DMS153 (cell line): ENCODE results near the gene PRKCSH.
"Not testable (repeated sequence)": the region's sequence is repeated elsewhere in the genome, so short reads cannot be mapped to it uniquely, and the experiment has no call there.

ENCODE experiments used
- DNase-seq: peaks from one replicate; lab custom pipeline; 2025; lab: John Stamatoyannopoulos, UW

PRKCSH gene

GRCh38 chr19:11420429-11421370, 14.7 kb upstream of the PRKCSH start:
- DNase-seq, result peak; percentile 20

- peak; percentile 36 for DNase-seq
Measured at GRCh38 chr19:11421371-11422098, 13.9 kb upstream of the PRKCSH start.

- peak; percentile 49 for DNase-seq
Measured at GRCh38 chr19:11422163-11423065, 13.0 kb upstream of the PRKCSH start.

GRCh38 chr19:11423164-11423790, 12.2 kb upstream of the PRKCSH start:
- DNase-seq, result no peak

GRCh38 chr19:11423791-11424181, 11.6 kb upstream of the PRKCSH start:
- no peak for DNase-seq

GRCh38 chr19:11425719-11426457, 9.5 kb upstream of the PRKCSH start:
- DNase-seq, result no peak

GRCh38 chr19:11426656-11427055, 8.8 kb upstream of the PRKCSH start:
- no peak for DNase-seq

GRCh38 chr19:11433526-11433925, 1.9 kb upstream of the PRKCSH start:
- DNase-seq, result not testable (repeated sequence)

- no peak for DNase-seq
Measured at GRCh38 chr19:11434703-11435056, 755 bp upstream of the PRKCSH start.

GRCh38 chr19:11435833-11436313, 438 bp downstream of the PRKCSH start:
- DNase-seq, result no peak

GRCh38 chr19:11437955-11438354, 2.5 kb downstream of the PRKCSH start:
- no peak for DNase-seq

- no peak for DNase-seq
Measured at GRCh38 chr19:11444059-11444458, 8.6 kb downstream of the PRKCSH start.

GRCh38 chr19:11445141-11445540, 9.7 kb downstream of the PRKCSH start:
- DNase-seq, result no peak

- no peak for DNase-seq
Measured at GRCh38 chr19:11446271-11446651, 10.8 kb downstream of the PRKCSH start.

- DNase-seq, result no peak
Measured at GRCh38 chr19:11446652-11447301, 11.3 kb downstream of the PRKCSH start.

GRCh38 chr19:11447347-11448262, 12.2 kb downstream of the PRKCSH start:
- DNase-seq, result no peak

GRCh38 chr19:11448410-11448809, 13.0 kb downstream of the PRKCSH start:
- no peak for DNase-seq

- no peak for DNase-seq
Measured at GRCh38 chr19:11448923-11449554, 13.6 kb downstream of the PRKCSH start.
